Endothelial cell of umbilical vein (primary cell): ENCODE results near the gene TMPRSS6.

Experiments
- CTCF ChIP-seq, 2 donors: IDR thresholded peaks; 1 replicate in 1 of 2; 2 replicates in 1 of 2; pipeline ENCODE4 v1.5.1; 2011; ENCODE audit warnings: low read length in 2 of 2, mild to moderate bottlenecking in 2 of 2, moderate library complexity in 2 of 2, control low read depth in 1 of 2, inconsistent platforms in 1 of 2, low read depth in 1 of 2; ENCODE audit not compliant: insufficient read depth in 1 of 2; ENCODE audit errors: extremely low read depth in 1 of 2
- EZH2 ChIP-seq: IDR thresholded peaks from 2 replicates; pipeline ENCODE4 v1.6.1; 2012; ENCODE audit warnings: borderline replicate concordance, low read depth, mild to moderate bottlenecking, moderate library complexity, low read length, inconsistent platforms; ENCODE audit not compliant: severe bottlenecking
- FOS ChIP-seq: IDR thresholded peaks from 2 replicates; pipeline ENCODE4 v1.6.1; 2011; ENCODE audit warnings: mild to moderate bottlenecking, low read length, moderate library complexity, borderline replicate concordance; ENCODE audit not compliant: insufficient read depth
- MAX ChIP-seq: IDR thresholded peaks from 2 replicates; pipeline ENCODE4 v1.6.1; 2011; ENCODE audit not compliant: insufficient read depth, insufficient read length
- POLR2AphosphoS5 ChIP-seq: IDR thresholded peaks from 2 replicates; pipeline ENCODE4 v1.6.1; 2012; ENCODE audit warnings: low read depth, mild to moderate bottlenecking, control low read depth, low read length, moderate library complexity; ENCODE audit not compliant: insufficient read depth

GRCh38 chr22:37153901-37154300 lies 44.4 kb upstream of the TMPRSS6 start:
- no peak for TF ChIP-seq CTCF (IDR thresholded peaks at IDR 0.05; ENCODE audit: extremely low read depth in 1 of 2, insufficient read depth in 1 of 2, low read depth in 1 of 2, low read length in 2 of 2)
- TF ChIP-seq MAX: no peak
- TF ChIP-seq POLR2AphosphoS5: no peak
- no peak for TF ChIP-seq FOS
- no peak for TF ChIP-seq EZH2
